Lung (tissue), 12 donors: ENCODE data around the gene PIK3C3. TPM values are rescaled to one million over a fixed set of nuclear protein-coding genes. Genes with fewer than 3 reads are reported as not detected.

Experiments used
- ATAC-seq: fragments of 200-7000 bp; cut with Tn5 transposase; one replicate; pipeline ENCODE4 v1.9.1; 2020; ENCODE audit warnings: moderate number of reproducible peaks; ENCODE audit not compliant: insufficient read depth, low FRiP score
- DNase-seq, 3 donors: peaks; one replicate each; pipeline ENCODE4 v3.0.0-alpha.2; 2013 to 2017
- H3K27ac ChIP-seq, 2 donors: one replicate each; pipeline ENCODE4 v1.5.1; 2013; ENCODE audit warnings: mild to moderate bottlenecking in 2 of 2, moderate library complexity in 2 of 2, control low read depth in 1 of 2, inconsistent platforms in 1 of 2, low read depth in 1 of 2, low read length in 1 of 2
- H3K27me3 ChIP-seq, 3 donors: one replicate each; pipeline ENCODE4 v1.5.1; 2013; ENCODE audit warnings: low read length in 2 of 3; ENCODE audit not compliant: control insufficient read depth in 3 of 3, insufficient read depth in 3 of 3
- H3K36me3 ChIP-seq, 4 donors: one replicate each; pipeline ENCODE4 v1.5.1; 2013; ENCODE audit warnings: low read length in 4 of 4, mild to moderate bottlenecking in 1 of 4, moderate library complexity in 1 of 4; ENCODE audit not compliant: control insufficient read depth in 4 of 4, insufficient read depth in 4 of 4
- H3K4me1 ChIP-seq, 5 donors: one replicate each; pipeline ENCODE4 v1.5.1; 2013; ENCODE audit warnings: low read length in 5 of 5, mild to moderate bottlenecking in 2 of 5, moderate library complexity in 1 of 5; ENCODE audit not compliant: control insufficient read depth in 5 of 5, insufficient read depth in 5 of 5
- H3K4me3 ChIP-seq: one replicate; pipeline ENCODE4 v1.5.1; 2013; ENCODE audit warnings: mild to moderate bottlenecking, control low read depth, moderate library complexity
- H3K9ac ChIP-seq, 2 donors: one replicate each; pipeline ENCODE4 v1.5.1; 2013; ENCODE audit warnings: low read length in 2 of 2, control low read depth in 1 of 2; ENCODE audit not compliant: insufficient read depth in 1 of 2
- H3K9me3 ChIP-seq, 4 donors: one replicate each; pipeline ENCODE4 v1.5.1; 2013; ENCODE audit warnings: low read length in 3 of 4, mild to moderate bottlenecking in 1 of 4, moderate library complexity in 1 of 4; ENCODE audit not compliant: control insufficient read depth in 4 of 4, insufficient read depth in 3 of 4
- WGBS, 2 donors: extraction: QIAGEN DNeasy Blood & Tissue Kit; methylation state at CpG; one replicate each; pipeline ENCODE4 v1.1.7; 2013; 5-methylcytosine and 5-hydroxymethylcytosine counted together
- polyA plus RNA-seq, 2 donors: library from polyadenylated mRNA; stranded (reverse); fragments of 200-250 nt; gene quantifications; one replicate each; pipeline ENCODE4 v1.2.1, GENCODE V29; 2013
- total RNA-seq, 2 donors: library from RNA; depleted of rRNA in 1 of 2; stranded (reverse); fragments of >200 nt in 1 of 2; gene quantifications; one replicate each; pipeline ENCODE4 v1.2.1, GENCODE V29; 2014 to 2021
- TF ChIP-seq, protein P1 (sequence below): IDR thresholded peaks from 2 replicates; pipeline ENCODE4 v1.5.1; 2012; ENCODE audit warnings: mild to moderate bottlenecking; ENCODE audit errors: control extremely low read depth, extremely low read depth
- donor health status: control.
- donor health status: control.
- donor health status: Bipolar disorder and iron deficiency.
- donor health status: healthy.
- donor health status: DM: yes; HTN: yes; CAD: no.

Gene PIK3C3
- total and polyA plus RNA-seq, 4 donors = 18.9 to 64.2 (median 36.1) TPM

DNA sequence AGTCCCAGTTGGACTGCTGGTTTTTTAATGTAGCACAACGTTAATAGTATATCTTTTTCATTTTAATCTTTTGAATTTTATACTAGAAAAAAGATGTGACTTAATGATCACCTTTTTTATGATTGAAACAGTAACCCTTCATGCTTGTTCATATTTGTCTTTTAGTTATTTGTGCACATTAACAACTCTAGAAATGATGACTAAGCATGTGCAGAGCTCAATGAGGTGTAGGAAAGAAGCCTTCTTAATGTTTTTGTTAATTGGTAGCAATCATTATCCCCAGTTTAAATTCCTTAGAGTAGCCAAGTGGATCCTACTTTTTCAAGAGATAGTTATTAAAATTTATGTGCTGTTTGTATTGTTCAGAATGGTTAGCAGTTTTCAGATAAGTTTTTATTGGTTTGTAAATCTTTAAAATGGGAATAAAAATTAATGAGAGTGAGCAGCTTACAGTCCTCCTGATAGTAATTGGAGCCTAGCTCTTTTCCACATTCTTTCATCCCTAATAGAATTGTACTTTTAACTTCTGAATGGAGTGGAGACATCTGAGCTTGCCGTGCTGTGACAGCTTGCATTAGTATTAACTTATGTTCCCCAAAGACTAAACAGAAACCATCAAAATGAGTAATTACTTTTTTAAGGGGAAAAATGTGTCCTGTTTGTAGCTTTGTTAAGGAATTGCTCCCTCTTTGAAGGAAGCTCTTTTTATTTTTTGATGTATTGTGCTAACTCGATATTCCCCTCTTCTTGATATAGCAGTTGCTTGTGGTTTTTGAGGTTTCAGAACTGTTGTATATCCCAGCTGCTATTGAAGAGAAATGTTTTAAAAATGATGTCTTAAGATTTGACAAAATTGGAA lies 17.3 kb downstream of the PIK3C3 start:
- Histone ChIP-seq H3K36me3 (peaks cover 4 to 19% (median 10%) of the 10 kb centered on the region in 4 donors), H3K9me3 (no peaks in the 10 kb centered on the region), H3K4me3 (no peak overlapping the region), H3K9ac (no peak overlapping the region), H3K27ac (no peak overlapping the region), H3K4me1 (peaks cover 0 to 9% (median 1%) of the 10 kb centered on the region in 5 donors), H3K27me3 (no peaks in the 10 kb centered on the region)
- TF ChIP-seq, protein P1, sequence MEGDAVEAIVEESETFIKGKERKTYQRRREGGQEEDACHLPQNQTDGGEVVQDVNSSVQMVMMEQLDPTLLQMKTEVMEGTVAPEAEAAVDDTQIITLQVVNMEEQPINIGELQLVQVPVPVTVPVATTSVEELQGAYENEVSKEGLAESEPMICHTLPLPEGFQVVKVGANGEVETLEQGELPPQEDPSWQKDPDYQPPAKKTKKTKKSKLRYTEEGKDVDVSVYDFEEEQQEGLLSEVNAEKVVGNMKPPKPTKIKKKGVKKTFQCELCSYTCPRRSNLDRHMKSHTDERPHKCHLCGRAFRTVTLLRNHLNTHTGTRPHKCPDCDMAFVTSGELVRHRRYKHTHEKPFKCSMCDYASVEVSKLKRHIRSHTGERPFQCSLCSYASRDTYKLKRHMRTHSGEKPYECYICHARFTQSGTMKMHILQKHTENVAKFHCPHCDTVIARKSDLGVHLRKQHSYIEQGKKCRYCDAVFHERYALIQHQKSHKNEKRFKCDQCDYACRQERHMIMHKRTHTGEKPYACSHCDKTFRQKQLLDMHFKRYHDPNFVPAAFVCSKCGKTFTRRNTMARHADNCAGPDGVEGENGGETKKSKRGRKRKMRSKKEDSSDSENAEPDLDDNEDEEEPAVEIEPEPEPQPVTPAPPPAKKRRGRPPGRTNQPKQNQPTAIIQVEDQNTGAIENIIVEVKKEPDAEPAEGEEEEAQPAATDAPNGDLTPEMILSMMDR = no peak
- 46 to 71% methylated on average over 3 of the region's 3 CpGs for WGBS, 2 donors
- DNase-seq = no peak
- ATAC-seq = no peak

DNA sequence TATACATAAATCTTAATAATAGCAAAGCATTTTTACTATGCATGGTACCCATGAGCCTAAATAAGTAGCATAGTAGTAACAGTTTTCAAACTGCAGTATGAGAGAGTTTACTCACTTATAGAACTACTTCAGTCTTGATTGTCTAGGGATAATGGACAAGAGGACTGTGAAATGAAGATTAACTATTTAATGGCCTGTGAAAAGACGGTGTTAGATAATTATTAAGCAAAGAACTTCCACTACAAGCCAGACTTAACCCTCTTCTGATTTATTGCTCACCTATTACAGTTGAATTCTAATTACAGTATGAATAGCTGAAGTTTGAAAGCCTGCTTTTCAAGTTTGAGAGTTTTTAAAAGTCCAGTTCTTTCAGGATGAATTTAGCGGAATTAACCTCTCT lies 18.9 kb downstream of the PIK3C3 start:
- H3K27me3 ChIP-seq = no peaks in the 10 kb centered on the region
- TF ChIP-seq, protein P1 = no peak
- H3K36me3 ChIP-seq = peaks cover 0 to 18% (median 7%) of the 10 kb centered on the region in 4 donors
- no peak overlapping the region for H3K4me3 ChIP-seq
- H3K9me3 ChIP-seq = no peaks in the 10 kb centered on the region
- no peak overlapping the region for H3K9ac ChIP-seq
- 82 to 86% methylated on average over 2 of the region's 2 CpGs for WGBS, 2 donors
- no peak for ATAC-seq
- peak in 2 of 3 donors; percentile 9 to 35 for DNase-seq
- no peaks in the 10 kb centered on the region for H3K4me1 ChIP-seq
- H3K27ac ChIP-seq = no peak overlapping the region

DNA sequence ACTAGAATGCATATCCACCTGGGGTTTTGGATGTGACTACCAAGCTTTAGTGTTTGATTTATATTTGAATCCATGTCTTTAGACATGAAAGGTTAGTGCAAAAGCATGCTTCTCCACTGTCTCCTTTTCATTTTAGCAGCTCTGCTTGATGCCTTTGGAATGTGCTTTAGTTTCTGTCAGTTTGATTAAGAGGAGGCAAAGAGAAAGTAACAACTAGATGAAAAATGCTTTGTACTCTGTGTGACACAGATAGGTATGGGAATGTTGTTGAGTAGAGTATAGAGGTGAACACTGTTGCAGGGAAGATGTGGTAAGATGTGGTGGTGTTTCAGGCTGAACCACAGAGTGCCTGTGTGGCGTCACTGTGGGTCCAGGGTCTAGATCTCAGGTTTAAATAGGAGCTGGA lies 19.8 kb downstream of the PIK3C3 start:
- no peak overlapping the region for H3K4me3 ChIP-seq
- DNase-seq (no peak), ATAC-seq (no peak)
- no peaks in the 10 kb centered on the region for H3K9me3 ChIP-seq
- H3K27me3 ChIP-seq = no peaks in the 10 kb centered on the region
- 33 to 84% methylated on average over 1 of the region's 1 CpG for WGBS, 2 donors
- no peaks in the 10 kb centered on the region for H3K4me1 ChIP-seq
- no peak overlapping the region for H3K27ac ChIP-seq
- TF ChIP-seq, protein P1 = no peak
- H3K36me3 ChIP-seq = peaks cover 0 to 18% (median 7%) of the 10 kb centered on the region in 4 donors
- H3K9ac ChIP-seq = no peak overlapping the region
